Hematopoietic multipotent progenitor cell treated with erythropoietin and hydrocortisone succinate and interleukin-3 and kit ligand, for 4 days (in vitro differentiated cells): ENCODE data around the gene TCEAL5.
"Not testable (repeated sequence)": the region's sequence is repeated elsewhere in the genome, so short reads cannot be mapped to it uniquely, and the experiment has no call there.

Experiments used
- DNase-seq: peaks from one replicate; pipeline ENCODE4 v3.0.0-alpha.2; 2015

The TCEAL5 gene, protein sequence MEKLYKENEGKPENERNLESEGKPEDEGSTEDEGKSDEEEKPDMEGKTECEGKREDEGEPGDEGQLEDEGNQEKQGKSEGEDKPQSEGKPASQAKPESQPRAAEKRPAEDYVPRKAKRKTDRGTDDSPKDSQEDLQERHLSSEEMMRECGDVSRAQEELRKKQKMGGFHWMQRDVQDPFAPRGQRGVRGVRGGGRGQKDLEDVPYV

DNA sequence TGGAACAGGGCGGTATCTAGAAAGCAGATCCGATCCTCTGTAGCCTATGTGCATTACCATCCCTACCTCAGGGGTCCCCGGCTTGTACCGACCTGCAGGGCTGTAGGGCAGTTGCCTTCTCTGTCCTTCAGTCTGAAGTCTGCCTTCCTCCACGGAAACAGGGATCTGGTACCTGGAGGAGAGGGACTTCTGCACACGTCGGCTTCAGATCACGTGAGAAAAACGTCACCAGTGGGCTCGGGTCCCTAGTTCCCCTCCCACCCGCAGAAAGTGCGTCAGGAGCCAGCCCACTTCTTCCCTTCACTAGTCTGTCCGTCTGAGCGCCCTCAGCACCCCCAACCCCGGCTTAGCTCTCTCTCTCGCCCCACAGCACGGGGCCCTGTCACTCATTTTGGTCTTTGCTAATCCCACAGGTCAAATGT is at the start of gene TCEAL5:
Gene TCEAL5, minus strand, starts transcription at position 170 of the 422 bp plus-strand sequence. CDS start 2,187 bp downstream, outside the sequence.
- peak; percentile 13 for DNase-seq

DNA sequence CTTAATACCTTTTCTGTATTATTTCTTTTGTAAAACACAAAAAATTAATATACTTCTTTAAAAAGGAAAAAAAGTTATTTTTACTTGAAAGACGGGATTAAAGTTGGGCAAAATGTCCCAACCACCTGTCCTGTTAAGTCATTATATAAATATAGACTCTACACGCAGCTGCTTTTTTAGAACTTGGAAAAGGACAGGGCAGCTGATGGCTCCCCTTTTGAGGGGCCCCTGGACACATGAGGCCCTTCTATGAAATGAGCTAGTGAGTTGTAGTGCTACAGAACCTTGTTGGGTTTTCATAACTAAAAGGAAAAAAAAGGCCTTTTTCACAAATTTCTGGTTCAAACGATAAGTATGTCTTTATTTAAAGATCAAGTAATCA is 34.8 kb upstream of the TCEAL5 start:
- no peak for DNase-seq

DNA sequence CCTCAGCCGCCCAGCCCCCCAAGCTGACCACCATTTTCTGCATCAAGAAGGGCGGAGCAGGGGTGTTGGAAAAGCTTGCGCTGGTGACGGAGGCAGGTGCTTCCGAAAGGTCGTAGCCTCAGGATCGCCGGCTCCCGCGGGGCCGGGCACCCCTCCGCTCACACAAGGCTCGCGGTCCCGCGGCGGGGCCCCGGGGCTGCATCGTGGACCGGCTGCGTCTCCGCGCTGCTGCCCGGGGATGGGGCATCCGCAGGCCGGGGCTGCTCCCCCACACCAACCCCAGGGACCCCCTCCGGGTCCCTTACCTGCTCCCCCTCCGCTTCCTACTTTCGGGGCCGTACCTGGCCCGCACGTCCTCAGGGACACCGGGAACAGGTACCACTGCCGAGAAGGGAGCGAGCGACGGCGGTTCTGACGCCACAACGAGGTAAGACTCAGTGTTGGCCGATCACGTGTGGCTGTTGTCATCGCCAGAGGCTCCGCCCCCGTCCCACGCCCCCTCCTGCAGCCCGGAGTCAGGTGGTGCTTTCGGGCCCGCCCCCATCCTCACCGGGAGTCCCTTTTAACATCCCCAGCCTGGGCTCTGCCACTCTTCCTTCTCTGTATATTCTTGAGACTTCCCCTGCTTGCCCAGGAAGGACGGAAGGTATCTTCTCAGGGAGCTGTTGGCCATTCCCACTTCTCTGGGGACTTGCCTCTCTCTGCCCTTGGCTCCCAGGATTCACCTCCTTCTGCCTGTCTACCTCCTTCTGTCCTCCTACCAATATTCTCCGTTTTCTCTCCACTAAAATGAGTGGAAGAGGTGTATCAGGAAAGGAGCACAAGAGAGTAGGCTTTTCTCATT is 34.2 kb upstream of the TCEAL5 start, which contains the start of gene BEX2:
Gene BEX2, minus strand, starts transcription at position 436 of the 844 bp plus-strand sequence. CDS start 1,014 bp downstream, outside the sequence.
- peak; percentile 76 for DNase-seq

DNA sequence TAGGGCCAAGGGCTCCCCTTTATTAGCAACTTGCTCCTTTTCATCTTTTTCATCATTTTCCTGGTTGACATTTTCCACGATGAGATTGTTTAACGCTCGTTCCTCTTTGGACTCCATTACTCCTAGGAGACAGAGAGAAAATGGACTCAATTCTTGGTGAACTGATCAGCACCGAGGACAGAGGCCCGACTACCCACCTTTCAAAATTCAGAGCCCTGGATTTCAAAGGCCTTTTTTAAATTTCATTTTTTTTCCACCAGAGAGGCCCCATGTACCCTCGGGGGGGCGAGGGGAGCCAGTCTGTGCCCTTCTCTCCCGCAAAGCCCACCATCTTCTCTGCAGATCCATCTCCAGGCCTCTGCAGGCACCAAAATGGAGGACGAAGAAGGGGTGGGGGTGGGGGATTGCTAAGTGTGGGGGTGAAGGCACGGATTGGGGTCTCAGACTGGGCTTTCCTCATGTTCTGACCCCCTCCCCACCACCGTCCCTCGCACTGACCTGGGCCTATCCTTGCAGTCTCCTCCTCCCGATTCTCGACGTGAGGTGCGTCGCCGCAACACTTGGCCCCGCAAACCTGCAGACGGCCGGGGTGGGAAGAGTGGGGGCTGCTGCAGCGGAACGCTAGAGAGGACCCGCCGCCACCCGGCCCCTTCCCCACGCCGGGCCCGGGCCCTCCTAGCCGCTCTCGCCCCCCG is 33.5 kb upstream of the TCEAL5 start:
- peak; percentile 4 for DNase-seq

DNA sequence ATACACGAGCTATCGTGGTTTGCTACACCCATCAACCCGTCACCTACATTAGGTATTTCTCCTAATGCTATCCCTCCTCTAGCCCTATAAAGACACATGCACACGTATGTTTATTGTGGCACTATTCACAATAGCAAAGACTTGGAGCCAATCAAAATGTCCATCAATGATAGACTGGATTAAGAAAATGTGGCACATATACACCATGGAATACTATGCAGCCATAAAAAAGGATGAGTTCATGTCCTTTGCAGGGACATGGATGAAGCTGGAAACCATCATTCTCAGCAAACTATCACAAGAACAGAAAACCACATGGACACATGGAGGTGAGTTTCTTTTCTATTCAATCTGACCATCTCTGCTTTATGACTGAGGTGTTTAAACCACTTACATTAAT is 29.1 kb upstream of the TCEAL5 start:
- not testable (repeated sequence) for DNase-seq

DNA sequence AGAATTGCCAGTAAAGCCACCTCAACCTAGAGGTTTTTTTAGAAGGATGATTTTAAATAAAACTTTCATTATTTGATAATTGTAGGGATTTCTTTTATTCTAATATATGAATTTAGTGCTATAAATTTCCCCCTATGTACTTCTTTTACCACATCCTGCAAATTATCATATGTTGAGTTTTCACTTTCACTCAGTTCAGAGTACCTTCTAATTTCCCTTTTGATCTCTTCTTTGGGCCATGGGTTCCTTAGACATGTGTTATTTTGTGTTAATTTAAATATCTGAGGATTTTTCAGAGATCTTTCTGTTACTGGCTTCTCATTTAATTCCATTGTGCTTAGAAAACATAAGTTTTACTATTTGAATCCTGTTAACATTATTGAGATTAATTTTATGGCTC is 28.2 kb upstream of the TCEAL5 start:
- DNase-seq, result no peak

DNA sequence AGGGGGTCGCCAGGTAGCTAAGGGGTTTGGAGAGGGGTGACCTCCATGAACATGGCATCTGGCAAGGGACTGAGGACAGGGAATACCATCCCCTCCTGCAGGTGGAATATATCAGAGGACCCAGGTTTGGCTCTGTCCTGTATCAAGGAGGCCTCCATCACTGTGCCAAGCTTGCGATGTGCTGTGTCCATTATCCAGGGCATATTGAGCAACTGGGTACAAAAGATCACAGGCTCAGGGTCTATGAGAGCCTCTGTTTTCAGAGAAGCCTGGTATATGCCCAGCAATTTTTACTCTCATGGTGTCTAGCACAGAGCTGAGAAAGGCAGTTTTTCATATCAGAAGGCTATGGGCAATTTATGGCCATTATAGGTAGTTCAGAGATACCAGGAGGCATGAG is 16.6 kb upstream of the TCEAL5 start:
- DNase-seq, result no peak

DNA sequence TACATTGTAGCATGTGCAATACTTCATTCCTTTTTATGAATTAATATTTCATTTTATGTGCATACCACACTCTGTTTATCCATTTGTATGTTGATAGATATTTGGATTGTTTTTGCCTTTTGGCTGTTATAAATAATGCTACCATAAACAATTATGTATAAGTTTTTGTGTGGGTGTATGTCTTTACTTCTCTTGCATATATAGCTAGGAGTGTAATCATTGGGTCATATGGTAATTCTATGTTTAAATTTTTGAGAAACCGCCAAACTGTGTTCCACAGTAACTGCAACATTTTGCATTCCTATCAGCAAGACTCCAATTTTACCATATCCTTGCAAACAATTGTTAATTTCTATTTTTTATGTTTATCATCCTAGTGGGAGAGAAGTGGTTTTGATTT is 3.1 kb upstream of the TCEAL5 start:
- no peak for DNase-seq

DNA sequence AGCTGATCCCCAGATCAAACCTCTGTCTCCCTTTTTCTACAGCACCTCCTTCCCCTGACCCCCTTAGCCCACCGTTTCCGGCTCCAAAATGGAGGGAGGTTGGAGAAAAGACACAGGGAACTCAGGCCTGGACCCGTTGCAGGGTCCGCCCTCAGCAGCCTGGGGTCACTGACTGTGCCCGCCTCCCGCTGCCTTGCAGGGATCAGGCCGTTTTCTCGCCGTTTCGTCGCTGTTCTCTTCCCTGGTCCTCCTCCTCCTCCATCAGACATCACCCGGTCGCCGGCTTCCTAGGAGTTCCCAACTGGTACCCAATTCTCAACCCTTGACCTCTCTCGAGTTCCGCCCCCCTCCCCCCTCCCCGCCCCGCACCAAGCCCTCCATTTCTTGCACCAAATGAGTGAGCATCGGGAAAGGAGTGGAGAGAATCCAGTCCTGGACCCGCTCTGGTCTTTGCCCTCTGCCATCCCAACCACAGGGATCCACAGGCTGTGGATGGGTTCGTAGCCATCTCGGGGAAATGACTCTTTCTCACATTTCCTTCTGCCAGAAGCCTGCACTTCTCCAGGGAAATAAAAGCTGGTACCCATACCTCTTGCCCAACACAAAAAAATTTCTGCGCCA is 493 bp downstream of the TCEAL5 start:
- no peak for DNase-seq

DNA sequence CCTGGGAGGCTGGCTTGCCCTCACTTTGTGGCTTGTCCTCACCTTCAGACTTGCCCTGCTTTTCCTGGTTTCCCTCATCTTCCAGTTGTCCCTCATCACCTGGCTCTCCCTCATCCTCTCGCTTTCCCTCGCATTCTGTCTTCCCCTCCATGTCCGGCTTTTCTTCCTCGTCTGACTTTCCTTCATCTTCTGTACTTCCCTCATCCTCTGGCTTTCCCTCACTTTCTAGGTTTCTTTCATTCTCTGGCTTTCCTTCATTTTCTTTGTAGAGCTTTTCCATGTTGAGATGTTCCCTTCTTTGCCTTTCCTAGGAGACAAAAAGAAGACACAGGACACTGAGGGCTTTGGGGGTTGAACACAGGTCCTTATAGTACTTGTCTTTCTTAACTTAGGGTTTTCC is 2.3 kb downstream of the TCEAL5 start:
- DNase-seq, result no peak

DNA sequence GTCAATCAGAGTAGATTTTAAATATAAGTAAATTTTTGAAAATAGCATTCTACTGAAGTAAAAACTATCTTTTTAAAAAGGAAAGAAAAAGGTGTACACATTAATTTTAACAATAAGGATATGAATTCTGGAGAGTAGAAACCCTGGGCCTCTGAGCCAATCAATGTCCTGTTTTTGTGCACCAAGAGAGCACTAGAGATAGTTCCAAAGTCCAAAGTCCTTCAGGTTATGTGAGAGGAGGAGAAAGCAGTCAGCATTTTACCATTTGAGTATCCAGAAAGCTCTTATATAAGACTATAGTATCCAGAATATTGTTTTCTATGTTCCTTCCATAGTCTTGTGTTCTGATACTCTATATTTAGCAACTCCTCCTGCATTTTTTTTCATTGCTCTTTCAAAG is 18.3 kb downstream of the TCEAL5 start:
- no peak for DNase-seq

DNA sequence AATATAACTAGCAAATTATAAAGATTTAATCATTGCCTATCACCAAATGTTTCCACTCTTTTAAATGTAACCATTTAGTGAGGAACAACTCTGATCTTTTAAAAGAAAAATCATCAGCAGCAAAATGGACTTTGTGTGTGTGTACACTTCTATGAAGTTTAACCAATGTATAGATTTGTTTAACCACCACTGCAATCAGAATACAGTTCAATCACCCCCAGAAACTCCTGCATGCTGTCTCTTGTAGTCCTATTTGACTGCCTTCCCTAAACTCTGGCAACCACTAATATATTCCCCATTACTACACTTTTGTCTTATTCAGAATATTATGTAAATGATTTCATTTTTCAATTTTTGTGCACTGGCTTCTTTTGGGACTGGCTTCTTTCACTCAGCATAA is 19.9 kb downstream of the TCEAL5 start:
- no peak for DNase-seq

DNA sequence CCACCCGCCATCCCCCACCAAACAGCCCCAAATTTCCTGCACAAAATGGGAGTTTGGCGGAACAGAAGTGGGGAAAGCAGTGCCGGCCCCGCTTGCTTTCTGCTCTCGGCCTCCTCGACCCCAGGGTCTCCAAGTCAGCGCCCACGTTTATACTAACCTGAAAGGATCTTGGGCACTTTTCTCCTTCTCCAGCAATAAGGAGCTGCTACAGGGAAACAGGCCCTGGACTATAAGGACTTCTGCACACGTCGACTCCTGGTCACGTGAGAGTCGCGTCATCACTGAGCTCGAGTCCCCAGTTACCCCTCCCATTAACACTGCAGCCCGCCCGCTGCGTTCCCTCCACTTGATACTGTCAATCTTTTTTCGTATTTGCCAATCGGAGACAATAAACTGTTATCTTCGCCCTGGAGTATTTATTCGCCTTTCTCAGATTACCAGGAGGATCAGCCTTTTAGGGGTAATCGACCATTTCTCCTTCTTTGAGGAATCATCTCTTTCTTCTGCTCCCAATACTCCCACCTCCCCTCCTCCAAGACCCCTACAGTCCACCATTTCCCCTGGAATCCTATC is 21.5 kb downstream of the TCEAL5 start, which contains the start of gene TCEAL8:
Gene TCEAL8, minus strand, starts transcription at position 235 of the 573 bp plus-strand sequence. CDS start 1,176 bp downstream, outside the sequence.
- peak; percentile 90 for DNase-seq

DNA sequence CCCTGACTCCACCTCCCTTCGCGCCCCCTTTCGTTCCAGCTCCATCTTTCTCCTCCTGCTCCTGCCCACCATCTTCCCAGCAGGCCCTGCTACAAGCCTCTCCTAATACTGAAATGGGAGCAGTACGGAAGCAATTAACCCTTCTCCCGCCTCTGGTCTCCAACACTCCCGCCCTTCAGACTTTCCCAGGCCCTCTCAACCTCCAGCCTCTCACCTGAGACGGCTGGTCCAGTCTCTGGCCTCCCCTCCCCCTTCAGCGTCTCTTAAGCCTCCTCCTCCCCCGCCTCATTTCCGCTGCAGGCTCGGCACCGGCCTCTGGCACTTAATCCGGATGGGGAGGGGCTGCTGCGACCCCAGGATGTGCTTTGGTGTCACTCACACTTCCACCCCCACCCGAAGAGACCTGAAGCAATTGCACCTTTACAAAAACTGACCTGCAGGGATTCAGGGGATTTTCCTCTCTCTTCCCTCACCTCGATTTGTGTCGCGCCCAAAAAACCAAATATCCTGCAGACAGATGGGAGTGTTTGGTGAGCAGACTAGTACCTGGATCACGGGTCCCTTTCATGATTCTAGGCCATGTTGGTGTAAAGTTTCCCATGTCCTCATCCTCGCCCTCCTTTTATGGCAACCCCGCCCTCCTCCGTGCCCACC is 22.3 kb downstream of the TCEAL5 start:
- peak; percentile 70 for DNase-seq

DNA sequence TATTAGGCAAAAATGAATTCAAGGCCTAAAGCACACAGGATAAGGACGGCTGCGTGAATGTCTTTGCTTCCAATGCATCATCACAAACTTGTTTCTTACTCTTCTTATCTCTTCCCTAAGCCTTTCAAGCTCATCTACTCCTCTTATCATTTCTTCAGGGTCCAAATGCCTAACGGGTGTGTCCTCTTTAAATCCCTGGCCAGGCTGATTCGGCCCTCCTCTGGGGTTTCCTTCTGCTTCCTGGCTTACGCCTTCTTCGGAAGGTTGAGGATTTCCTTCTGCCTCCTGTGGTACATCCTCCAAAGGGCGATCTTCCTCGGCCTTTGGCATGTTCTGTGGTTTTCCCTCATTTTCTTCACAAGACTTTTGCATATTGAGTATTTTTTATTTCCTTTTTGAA is 22.9 kb downstream of the TCEAL5 start:
- DNase-seq, result peak; percentile 50

DNA sequence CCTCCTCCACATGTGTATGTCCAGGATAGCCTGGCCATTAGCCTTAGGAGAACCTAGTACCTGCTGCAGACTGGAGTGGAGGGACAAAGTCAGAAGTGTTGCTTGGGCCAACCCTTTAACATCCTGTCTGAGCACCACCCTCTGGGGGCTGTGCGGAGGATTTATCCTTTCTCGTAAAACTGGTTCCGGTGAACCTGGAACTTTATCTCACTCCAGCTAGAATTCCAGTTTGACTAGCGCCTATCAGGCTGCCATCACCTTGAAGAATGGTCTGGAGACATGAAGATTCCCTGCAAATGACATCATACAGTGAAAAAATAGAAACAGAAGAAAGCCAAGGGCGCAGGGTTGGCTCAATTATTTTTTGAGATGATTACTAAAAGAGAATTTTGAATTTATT is 25.6 kb downstream of the TCEAL5 start:
- no peak for DNase-seq

DNA sequence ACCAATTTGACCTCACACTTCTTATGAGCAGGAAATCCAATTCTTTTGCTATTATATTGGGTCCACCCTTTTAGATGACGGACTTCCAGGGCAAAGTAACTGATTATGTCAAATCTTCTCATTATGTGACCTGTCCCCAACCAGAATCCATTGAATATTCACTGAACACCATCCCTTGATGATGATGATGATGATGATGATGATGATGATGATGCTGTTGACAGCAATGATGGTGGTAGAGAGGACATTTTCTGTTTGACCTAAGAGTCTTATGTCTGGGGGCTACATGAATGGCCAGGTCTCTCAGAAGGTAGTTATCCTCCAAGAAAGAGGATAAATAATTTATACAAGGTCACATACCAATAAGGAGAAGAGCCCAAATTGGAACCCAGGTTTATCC is 26.7 kb downstream of the TCEAL5 start:
- DNase-seq, result no peak

DNA sequence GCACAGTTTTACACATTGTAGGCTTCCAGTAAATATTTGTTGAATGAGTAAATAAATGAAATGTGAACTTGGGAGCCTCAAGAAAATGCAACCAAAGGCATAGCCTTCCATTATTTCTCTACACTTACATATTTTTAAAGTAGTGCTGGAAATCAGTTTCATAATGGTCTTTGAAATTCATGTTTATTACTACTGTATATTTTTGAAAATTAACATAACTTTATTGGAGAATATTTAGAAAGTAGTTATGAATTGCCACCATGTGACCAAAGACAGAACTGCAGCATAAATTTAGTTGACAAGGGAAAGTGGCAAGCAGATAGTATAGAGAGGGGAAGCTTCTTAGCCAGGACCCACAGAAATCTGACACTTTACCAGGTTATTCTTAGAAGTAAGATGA is 28.0 kb downstream of the TCEAL5 start:
- DNase-seq, result peak; percentile 68

DNA sequence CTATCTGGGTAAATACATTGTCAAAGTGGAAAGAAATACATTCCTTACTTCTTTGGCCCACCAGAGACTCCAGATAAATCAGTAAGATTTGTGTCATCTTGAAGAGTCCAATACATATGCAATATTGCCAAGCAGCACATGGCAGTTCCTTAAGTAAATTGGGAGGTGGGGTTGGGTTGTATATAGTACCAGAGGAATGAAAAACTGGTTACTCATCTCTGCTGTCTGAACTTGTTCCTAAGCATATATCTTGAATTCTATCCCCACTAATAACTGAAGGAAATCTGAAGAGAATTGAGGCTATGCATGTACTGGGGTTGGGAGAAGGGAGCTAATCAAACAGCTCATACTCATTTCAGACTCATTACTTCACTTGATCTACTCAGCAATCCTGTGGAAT is 36.4 kb downstream of the TCEAL5 start:
- no peak for DNase-seq

DNA sequence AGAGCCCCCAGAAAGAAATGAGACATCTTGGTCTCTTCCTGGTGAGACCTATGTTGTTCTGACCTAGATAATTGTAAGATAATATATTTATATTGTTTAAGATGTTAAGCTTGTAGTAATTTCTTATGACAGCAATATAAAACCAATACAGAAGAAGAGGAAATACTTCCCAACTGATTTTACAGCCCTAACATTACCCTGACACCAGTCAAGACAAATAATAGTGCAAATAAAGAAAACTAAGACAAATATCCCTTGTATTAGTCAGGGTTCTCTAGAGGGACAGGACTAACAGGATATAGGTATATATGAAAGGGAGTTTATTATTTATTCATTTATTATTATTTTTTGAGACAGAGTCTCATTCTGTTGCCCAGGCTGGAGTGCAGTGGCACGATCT is 40.3 kb downstream of the TCEAL5 start:
- DNase-seq, result no peak

DNA sequence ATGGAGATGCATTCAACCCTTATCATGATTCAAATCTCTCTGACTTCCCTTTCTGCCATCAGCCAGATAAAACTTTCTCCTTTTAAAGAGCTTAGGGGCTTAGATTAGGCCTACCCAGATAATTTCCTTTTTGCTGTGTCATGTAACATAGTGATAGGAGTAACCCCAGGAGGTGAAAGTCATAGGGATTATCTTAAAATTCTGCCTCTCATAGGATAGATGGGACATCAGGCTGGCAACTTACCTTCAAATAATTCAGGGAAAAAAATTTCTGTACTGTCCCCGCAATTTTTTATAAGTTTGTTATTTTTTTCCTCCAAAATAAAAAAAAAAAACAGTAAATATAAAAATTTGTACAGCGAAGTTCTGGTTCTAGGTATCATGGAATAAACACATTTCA is 40.9 kb downstream of the TCEAL5 start:
- DNase-seq, result peak; percentile 46

DNA sequence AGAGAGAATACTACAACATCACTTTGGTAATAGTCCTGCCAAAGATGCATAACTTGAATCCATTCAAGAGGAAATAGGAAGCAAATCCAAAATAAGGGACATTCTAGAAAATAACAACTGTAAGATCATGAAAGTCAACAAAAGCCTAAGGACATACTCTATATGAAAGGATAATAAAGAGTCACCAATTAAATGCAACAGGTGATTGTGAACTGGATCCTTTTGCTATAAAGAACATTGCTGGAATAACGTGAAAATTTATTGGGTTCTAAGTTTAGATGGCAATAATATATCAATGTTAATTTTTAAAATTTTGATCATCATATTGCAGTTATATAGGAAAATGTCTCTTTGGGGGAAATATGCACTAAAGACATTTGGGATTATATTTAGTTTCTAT is 41.7 kb downstream of the TCEAL5 start:
- no peak for DNase-seq
